ENCODE data around the gene DDIT3.

DNA sequence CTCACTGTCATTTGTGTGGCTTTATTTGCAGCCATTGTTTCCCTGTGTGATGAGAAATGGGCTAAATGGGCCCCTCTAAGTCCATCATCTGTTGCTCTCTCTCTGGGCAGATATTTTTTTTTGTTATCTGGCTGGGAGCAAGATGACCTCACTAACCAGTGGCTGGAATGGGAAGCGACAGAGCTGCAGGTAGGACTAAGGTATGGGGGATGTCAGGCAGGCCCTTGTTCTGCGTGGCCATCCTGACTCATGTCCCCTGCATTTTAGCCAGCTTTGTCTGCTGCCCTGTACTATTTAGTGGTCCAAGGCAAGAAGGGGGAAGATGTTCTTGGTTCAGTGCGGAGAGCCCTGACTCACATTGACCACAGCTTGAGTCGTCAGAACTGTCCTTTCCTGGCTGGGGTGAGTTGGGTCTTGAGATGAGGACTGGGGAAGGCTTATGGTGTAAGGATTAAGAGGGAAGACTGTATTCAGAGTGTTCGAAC is 31.1 kb downstream of the DDIT3 start:
- TF ChIP-seq POLR2A (IDR thresholded peaks at IDR 0.05; ENCODE audit: low read depth, low read length) (no peak), TAF1 (IDR thresholded peaks at IDR 0.05; ENCODE audit: borderline replicate concordance, low read depth, low read length) (no peak), POLR2AphosphoS5 (IDR thresholded peaks at IDR 0.05; ENCODE audit: low read depth, low read length) (no peak)

Data from GM12892 (cell line).